Stimulated activated CD4-positive, alpha-beta T cell treated with anti-CD3 and anti-CD28 coated beads, Interleukin-4, amount 100 ng/mL, for 48 hours (primary cell): Measurements from ENCODE around the gene MAGI1.

Source experiments
- DNase-seq, 2 donors: peaks; one replicate each; pipeline ENCODE4 v3.0.0-alpha.2; 2020; ENCODE audit warnings: low read depth in 2 of 2

Gene MAGI1

GRCh38 chr3:65713016-65713415 lies 325.7 kb downstream of the MAGI1 start:
- DNase-seq: no peak

GRCh38 chr3:65712140-65712539 lies 326.6 kb downstream of the MAGI1 start:
- no peak for DNase-seq

GRCh38 chr3:65706776-65707568 lies 331.7 kb downstream of the MAGI1 start:
- no peak for DNase-seq

DNA sequence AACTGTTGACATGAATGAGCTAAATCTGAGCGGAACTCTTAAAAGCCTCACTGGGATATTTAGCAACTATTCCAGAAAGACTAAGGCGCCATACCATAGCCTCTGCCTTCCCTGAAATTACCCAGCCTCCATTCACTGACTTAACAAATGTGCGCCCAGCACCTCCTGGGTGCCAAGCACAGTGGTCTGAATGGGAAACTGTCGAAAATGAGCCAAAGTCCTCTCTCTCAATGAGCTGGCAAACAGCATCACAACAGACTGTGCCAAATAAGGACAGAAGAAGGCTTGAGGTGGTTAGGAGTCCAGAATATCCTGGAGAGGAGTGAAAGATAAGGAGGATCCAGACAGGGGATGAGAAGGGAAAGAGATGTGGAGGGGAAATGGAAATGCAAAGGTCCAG lies 332.4 kb downstream of the MAGI1 start:
- DNase-seq: no peak

DNA sequence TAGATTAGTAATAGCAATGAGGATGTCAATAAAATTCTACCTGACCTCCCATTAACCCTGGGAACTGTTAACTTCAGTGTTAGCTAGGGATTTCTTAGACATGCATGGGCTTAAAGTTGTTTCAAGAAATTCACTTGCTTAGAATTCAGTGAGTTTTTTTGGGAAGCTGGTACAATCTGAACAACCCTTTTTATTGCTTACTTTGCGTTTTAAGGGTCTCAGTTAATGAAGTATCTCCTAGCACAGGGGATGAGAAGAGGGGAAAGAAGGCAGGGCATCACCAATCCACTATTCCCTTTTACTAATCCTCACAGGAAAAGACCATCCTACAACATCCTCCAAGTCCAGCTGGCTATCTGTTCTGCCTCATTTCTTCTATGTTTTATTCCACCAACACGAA lies 334.9 kb downstream of the MAGI1 start:
- DNase-seq: no peak

DNA sequence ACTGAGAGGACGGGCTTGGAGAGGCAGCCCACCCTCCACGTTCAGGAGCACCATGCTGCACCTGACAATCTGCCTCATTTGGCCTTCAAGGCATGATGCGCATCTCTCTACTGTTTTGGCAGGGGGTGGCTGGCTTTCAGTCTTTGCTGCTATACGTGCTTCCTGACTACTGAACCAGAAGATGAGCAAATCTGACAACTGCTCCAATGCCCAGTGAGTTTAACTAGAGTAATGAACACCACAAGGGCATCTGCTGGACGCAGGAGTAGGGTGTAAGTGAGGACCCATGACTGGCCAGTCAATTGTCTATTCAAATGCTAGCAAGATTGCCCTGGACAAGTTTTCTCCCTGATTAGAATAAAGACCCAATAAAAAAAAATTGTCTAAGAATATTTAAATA lies 335.7 kb downstream of the MAGI1 start:
- no peak for DNase-seq

DNA sequence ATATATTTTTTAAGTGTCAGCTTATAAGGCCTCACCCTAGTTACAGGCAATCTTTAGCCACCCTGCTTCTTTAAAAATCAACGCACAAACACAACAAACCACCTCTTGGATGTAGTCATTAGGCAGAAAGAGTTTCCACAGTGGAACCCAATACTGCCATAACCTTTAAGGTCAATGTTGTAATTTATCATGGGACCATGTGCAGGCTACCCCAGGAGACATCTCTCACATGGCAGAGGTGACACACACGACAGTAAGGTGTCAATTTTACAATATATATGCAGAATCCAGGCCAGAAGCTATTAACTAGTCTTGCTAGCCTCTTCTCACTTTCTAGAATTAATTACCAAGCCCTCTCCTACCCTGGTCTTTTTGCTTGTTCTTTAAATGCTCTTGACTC lies 336.5 kb downstream of the MAGI1 start:
- no peak for DNase-seq

DNA sequence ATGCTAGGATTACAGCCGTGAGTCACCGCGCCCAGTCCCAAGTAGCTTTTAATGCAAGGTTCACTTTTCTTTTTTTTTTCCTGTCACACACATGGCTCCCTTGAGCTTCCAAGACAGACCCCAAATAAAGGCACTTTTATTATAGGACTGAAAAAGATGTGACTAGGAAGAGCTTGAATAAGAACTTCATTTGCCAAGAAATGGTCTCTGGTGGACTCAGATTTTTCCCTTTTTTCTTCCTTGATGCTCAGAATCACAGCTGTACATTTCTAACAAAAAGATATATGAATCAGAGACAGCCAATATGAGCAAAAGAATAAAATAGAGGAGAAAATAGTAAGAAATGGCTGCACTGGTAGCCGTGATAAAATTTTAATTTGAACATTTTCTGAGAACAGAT lies 337.2 kb downstream of the MAGI1 start:
- no peak for DNase-seq

DNA sequence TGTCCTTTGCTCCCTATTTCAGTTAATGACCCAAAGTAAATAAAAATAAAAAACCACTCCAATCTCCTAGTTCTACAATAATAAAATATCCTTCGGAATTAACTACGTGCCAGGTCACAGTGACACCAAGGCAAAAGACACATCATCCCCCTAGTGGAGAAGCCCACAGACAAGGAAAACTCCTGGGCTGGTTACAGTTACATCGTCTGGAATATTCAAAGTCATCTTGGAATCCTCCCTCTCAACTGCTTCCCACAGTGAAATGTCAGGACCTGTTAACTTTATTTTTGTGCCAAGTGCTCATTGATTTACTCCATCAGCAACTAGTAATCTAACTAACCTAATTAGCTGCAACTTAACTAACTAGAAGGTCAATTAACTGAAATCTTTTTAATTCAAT lies 349.3 kb downstream of the MAGI1 start:
- no peak for DNase-seq

GRCh38 chr3:65687741-65688140 lies 351.0 kb downstream of the MAGI1 start:
- no peak for DNase-seq

GRCh38 chr3:65685621-65686235 lies 353.0 kb downstream of the MAGI1 start:
- DNase-seq: no peak

- no peak for DNase-seq
These were observed 360.2 kb downstream of the MAGI1 start for GRCh38 chr3:65678516-65678915.

- no peak for DNase-seq
These were observed 361.2 kb downstream of the MAGI1 start for GRCh38 chr3:65677486-65678010.

GRCh38 chr3:65676580-65676979 lies 362.1 kb downstream of the MAGI1 start:
- DNase-seq: no peak

- no peak for DNase-seq
These were observed 363.7 kb downstream of the MAGI1 start for GRCh38 chr3:65675011-65675410.

DNA sequence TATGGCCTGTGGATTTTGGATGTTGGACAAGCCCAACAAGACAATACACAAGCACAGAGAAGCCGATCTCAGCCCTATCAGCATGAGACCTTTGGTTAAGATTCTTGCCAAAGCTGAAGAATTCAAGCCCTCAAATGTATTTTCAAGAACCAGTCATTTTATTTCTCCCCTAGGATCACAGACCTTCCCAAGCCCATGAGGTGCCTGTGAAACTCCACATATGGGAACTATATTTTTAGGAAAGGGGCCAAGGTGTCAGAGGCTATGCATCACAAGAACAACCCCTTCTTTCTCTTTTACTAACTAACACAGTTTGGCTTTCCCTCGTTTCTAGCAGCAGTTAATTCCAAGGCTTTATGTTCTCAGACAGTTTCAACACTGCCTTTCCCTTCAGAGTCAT lies 364.5 kb downstream of the MAGI1 start:
- no peak for DNase-seq

DNA sequence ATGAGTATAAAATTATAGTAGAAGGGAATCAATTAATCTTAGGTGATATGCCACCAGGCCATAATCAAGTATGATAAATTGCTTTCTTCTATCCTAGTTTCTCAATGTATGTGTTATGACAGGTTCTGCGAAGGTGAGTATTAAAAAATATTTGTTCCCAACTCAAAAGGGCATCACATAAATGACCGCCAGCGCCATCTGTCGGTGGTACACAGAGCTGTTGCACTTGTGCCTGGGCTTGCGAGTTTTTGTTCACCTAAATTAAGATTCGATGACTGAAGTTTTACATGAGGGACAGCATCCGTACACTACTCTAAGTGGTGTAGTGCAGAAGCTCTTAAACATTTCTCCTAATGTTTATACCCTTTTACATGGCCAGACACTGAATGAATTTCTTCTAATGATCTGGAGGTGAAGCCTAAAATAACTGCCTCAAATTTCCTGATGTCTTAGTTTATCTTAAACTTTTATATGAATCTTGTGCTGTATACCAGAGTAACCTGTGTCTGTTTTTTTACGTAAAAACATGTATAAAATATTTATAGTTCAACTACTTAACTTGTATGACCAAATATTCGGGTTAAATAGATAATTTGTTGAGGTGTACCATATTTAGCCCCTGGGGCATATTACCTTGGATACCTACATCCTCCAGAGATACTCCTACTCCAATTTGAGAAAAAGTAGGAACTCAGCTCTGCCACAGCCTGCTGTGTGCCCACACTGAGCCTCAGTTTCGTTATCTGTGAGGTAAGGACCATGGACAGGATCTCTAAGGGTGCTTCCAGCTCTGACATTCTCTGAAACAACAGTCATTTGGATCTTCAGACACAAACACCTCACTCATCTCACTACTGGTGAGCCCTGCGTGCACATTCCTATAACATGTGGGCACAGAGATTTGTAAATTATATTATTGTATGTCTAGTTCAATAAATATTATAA lies 365.6 kb downstream of the MAGI1 start:
- peak; percentile 2 to 29 for DNase-seq

- no peak for DNase-seq
These were observed 366.7 kb downstream of the MAGI1 start for GRCh38 chr3:65672061-65672460.

GRCh38 chr3:65671004-65671403 lies 367.7 kb downstream of the MAGI1 start:
- no peak for DNase-seq

- DNase-seq: no peak
These were observed 369.4 kb downstream of the MAGI1 start for GRCh38 chr3:65669163-65669875.

GRCh38 chr3:65667963-65668362 lies 370.8 kb downstream of the MAGI1 start:
- DNase-seq: no peak
